ENCODE data around the gene CD1E.
"Not testable (repeated sequence)": the region's sequence is repeated elsewhere in the genome, so short reads cannot be mapped to it uniquely, and the experiment has no call there.

CD1E gene

GRCh38 chr1:158362941-158363340 is 9.2 kb downstream of the CD1E start:
- no peak overlapping the region for H3K27ac ChIP-seq (ENCODE audit: low read length)
- no peaks in the 10 kb centered on the region for H3K36me3 ChIP-seq (ENCODE audit: control insufficient read depth in 1 of 2, insufficient read depth in 2 of 2, low read length in 2 of 2)
- no peaks in the 10 kb centered on the region for H3K9me3 ChIP-seq (ENCODE audit: control insufficient read depth in 1 of 2, low read length in 2 of 2)
- no peak overlapping the region for H3K4me3 ChIP-seq (ENCODE audit: low read depth in 1 of 2, low read length in 2 of 2)
- no peaks in the 10 kb centered on the region for H3K27me3 ChIP-seq (ENCODE audit: low read depth, low read length)
- no peaks in the 10 kb centered on the region for H3K4me1 ChIP-seq (ENCODE audit: control insufficient read depth in 1 of 2, insufficient read depth in 2 of 2, low read length in 2 of 2)

- Histone ChIP-seq H3K27me3 (ENCODE audit: low read depth, low read length) (no peaks in the 10 kb centered on the region), H3K4me1 (ENCODE audit: control insufficient read depth in 1 of 2, insufficient read depth in 2 of 2, low read length in 2 of 2) (no peaks in the 10 kb centered on the region), H3K9me3 (ENCODE audit: control insufficient read depth in 1 of 2, low read length in 2 of 2) (peaks cover 0 to 10% of the 10 kb centered on the region in 2 donors), H3K36me3 (ENCODE audit: control insufficient read depth in 1 of 2, insufficient read depth in 2 of 2, low read length in 2 of 2) (no peaks in the 10 kb centered on the region), H3K27ac (ENCODE audit: low read length) (no peak overlapping the region), H3K4me3 (ENCODE audit: low read depth in 1 of 2, low read length in 2 of 2) (no peak overlapping the region)
Measured at GRCh38 chr1:158366783-158367182, 13.1 kb downstream of the CD1E start.

- Histone ChIP-seq H3K4me3 (ENCODE audit: low read depth in 1 of 2, low read length in 2 of 2) (no peak overlapping the region), H3K36me3 (ENCODE audit: control insufficient read depth in 1 of 2, insufficient read depth in 2 of 2, low read length in 2 of 2) (no peaks in the 10 kb centered on the region), H3K4me1 (ENCODE audit: control insufficient read depth in 1 of 2, insufficient read depth in 2 of 2, low read length in 2 of 2) (no peaks in the 10 kb centered on the region), H3K27me3 (ENCODE audit: low read depth, low read length) (no peaks in the 10 kb centered on the region), H3K27ac (ENCODE audit: low read length) (no peak overlapping the region), H3K9me3 (ENCODE audit: control insufficient read depth in 1 of 2, low read length in 2 of 2) (peaks cover 0 to 19% of the 10 kb centered on the region in 2 donors)
Measured at GRCh38 chr1:158371188-158371953, 17.7 kb downstream of the CD1E start.

- not testable (repeated sequence) for H3K4me3 ChIP-seq (ENCODE audit: low read depth in 1 of 2, low read length in 2 of 2); H3K27me3 ChIP-seq (ENCODE audit: low read depth, low read length); H3K36me3 ChIP-seq (ENCODE audit: control insufficient read depth in 1 of 2, insufficient read depth in 2 of 2, low read length in 2 of 2); H3K27ac ChIP-seq (ENCODE audit: low read length); H3K4me1 ChIP-seq (ENCODE audit: control insufficient read depth in 1 of 2, insufficient read depth in 2 of 2, low read length in 2 of 2)
- peaks cover 0 to 19% of the 10 kb centered on the region in 2 donors for H3K9me3 ChIP-seq (ENCODE audit: control insufficient read depth in 1 of 2, low read length in 2 of 2)
Measured at GRCh38 chr1:158374101-158374500, 20.4 kb downstream of the CD1E start.

- H3K9me3 ChIP-seq (ENCODE audit: control insufficient read depth in 1 of 2, low read length in 2 of 2) = peaks cover 0 to 19% of the 10 kb centered on the region in 2 donors
- H3K4me3 ChIP-seq (ENCODE audit: low read depth in 1 of 2, low read length in 2 of 2) = no peak overlapping the region
- H3K27ac ChIP-seq (ENCODE audit: low read length) = no peak overlapping the region
- no peaks in the 10 kb centered on the region for H3K27me3 ChIP-seq (ENCODE audit: low read depth, low read length)
- no peaks in the 10 kb centered on the region for H3K36me3 ChIP-seq (ENCODE audit: control insufficient read depth in 1 of 2, insufficient read depth in 2 of 2, low read length in 2 of 2)
- H3K4me1 ChIP-seq (ENCODE audit: control insufficient read depth in 1 of 2, insufficient read depth in 2 of 2, low read length in 2 of 2) = no peaks in the 10 kb centered on the region
Measured at GRCh38 chr1:158374860-158375259, 21.2 kb downstream of the CD1E start.

GRCh38 chr1:158390331-158390730 is 36.6 kb downstream of the CD1E start:
- no peak overlapping the region for H3K27ac ChIP-seq (ENCODE audit: low read length)
- H3K4me1 ChIP-seq (ENCODE audit: control insufficient read depth in 1 of 2, insufficient read depth in 2 of 2, low read length in 2 of 2) = no peaks in the 10 kb centered on the region
- H3K4me3 ChIP-seq (ENCODE audit: low read depth in 1 of 2, low read length in 2 of 2) = no peak overlapping the region
- H3K27me3 ChIP-seq (ENCODE audit: low read depth, low read length) = no peaks in the 10 kb centered on the region
- H3K36me3 ChIP-seq (ENCODE audit: control insufficient read depth in 1 of 2, insufficient read depth in 2 of 2, low read length in 2 of 2) = no peaks in the 10 kb centered on the region
- H3K9me3 ChIP-seq (ENCODE audit: control insufficient read depth in 1 of 2, low read length in 2 of 2) = no peaks in the 10 kb centered on the region

- Histone ChIP-seq H3K27ac (ENCODE audit: low read length) (no peak overlapping the region), H3K4me3 (ENCODE audit: low read depth in 1 of 2, low read length in 2 of 2) (no peak overlapping the region), H3K4me1 (ENCODE audit: control insufficient read depth in 1 of 2, insufficient read depth in 2 of 2, low read length in 2 of 2) (no peaks in the 10 kb centered on the region), H3K27me3 (ENCODE audit: low read depth, low read length) (no peaks in the 10 kb centered on the region), H3K36me3 (ENCODE audit: control insufficient read depth in 1 of 2, insufficient read depth in 2 of 2, low read length in 2 of 2) (no peaks in the 10 kb centered on the region), H3K9me3 (ENCODE audit: control insufficient read depth in 1 of 2, low read length in 2 of 2) (no peaks in the 10 kb centered on the region)
Measured at GRCh38 chr1:158391099-158391498, 37.4 kb downstream of the CD1E start.

- H3K4me1 ChIP-seq (ENCODE audit: control insufficient read depth in 1 of 2, insufficient read depth in 2 of 2, low read length in 2 of 2) = no peaks in the 10 kb centered on the region
- H3K27me3 ChIP-seq (ENCODE audit: low read depth, low read length) = no peaks in the 10 kb centered on the region
- no peak overlapping the region for H3K4me3 ChIP-seq (ENCODE audit: low read depth in 1 of 2, low read length in 2 of 2)
- no peak overlapping the region for H3K27ac ChIP-seq (ENCODE audit: low read length)
- H3K9me3 ChIP-seq (ENCODE audit: control insufficient read depth in 1 of 2, low read length in 2 of 2) = no peaks in the 10 kb centered on the region
- no peaks in the 10 kb centered on the region for H3K36me3 ChIP-seq (ENCODE audit: control insufficient read depth in 1 of 2, insufficient read depth in 2 of 2, low read length in 2 of 2)
Measured at GRCh38 chr1:158393476-158393875, 39.8 kb downstream of the CD1E start.

- no peaks in the 10 kb centered on the region for H3K9me3 ChIP-seq (ENCODE audit: control insufficient read depth in 1 of 2, low read length in 2 of 2)
- H3K36me3 ChIP-seq (ENCODE audit: control insufficient read depth in 1 of 2, insufficient read depth in 2 of 2, low read length in 2 of 2) = no peaks in the 10 kb centered on the region
- no peaks in the 10 kb centered on the region for H3K4me1 ChIP-seq (ENCODE audit: control insufficient read depth in 1 of 2, insufficient read depth in 2 of 2, low read length in 2 of 2)
- no peak overlapping the region for H3K4me3 ChIP-seq (ENCODE audit: low read depth in 1 of 2, low read length in 2 of 2)
- H3K27ac ChIP-seq (ENCODE audit: low read length) = no peak overlapping the region
- no peaks in the 10 kb centered on the region for H3K27me3 ChIP-seq (ENCODE audit: low read depth, low read length)
Measured at GRCh38 chr1:158396646-158397045, 43.0 kb downstream of the CD1E start.

GRCh38 chr1:158398818-158399514 is 45.3 kb downstream of the CD1E start, which contains the start of gene OR10T2:
Gene OR10T2, minus strand, starts transcription at chr1:158399466. Its CDS starts 0 bp downstream, at chr1:158399466.
- Histone ChIP-seq H3K4me1 (ENCODE audit: control insufficient read depth in 1 of 2, insufficient read depth in 2 of 2, low read length in 2 of 2) (no peaks in the 10 kb centered on the region), H3K9me3 (ENCODE audit: control insufficient read depth in 1 of 2, low read length in 2 of 2) (no peaks in the 10 kb centered on the region), H3K4me3 (ENCODE audit: low read depth in 1 of 2, low read length in 2 of 2) (no peak within 1 kb of the TSS), H3K27ac (ENCODE audit: low read length) (no peak within 1 kb of the TSS), H3K27me3 (ENCODE audit: low read depth, low read length) (no peaks in the 10 kb centered on the region), H3K36me3 (ENCODE audit: control insufficient read depth in 1 of 2, insufficient read depth in 2 of 2, low read length in 2 of 2) (no peaks in the 10 kb centered on the region)

- no peaks in the 10 kb centered on the region for H3K27me3 ChIP-seq (ENCODE audit: low read depth, low read length)
- no peaks in the 10 kb centered on the region for H3K36me3 ChIP-seq (ENCODE audit: control insufficient read depth in 1 of 2, insufficient read depth in 2 of 2, low read length in 2 of 2)
- no peaks in the 10 kb centered on the region for H3K4me1 ChIP-seq (ENCODE audit: control insufficient read depth in 1 of 2, insufficient read depth in 2 of 2, low read length in 2 of 2)
- no peak overlapping the region for H3K27ac ChIP-seq (ENCODE audit: low read length)
- H3K9me3 ChIP-seq (ENCODE audit: control insufficient read depth in 1 of 2, low read length in 2 of 2) = no peaks in the 10 kb centered on the region
- no peak overlapping the region for H3K4me3 ChIP-seq (ENCODE audit: low read depth in 1 of 2, low read length in 2 of 2)
Measured at GRCh38 chr1:158400871-158401270, 47.2 kb downstream of the CD1E start.
